Gastroesophageal sphincter (tissue), 3 donors: ENCODE measurements around the gene FRMD1.

Source experiments
- CTCF ChIP-seq, 4 experiments: fragments of 200-600 bp in 2 of 4; fragments of 450-650 bp in 2 of 4; sonication (generic) in 1 of 4; IDR thresholded peaks; one replicate each; pipeline ENCODE4 v1.5.1; 2017 to 2019; ENCODE audit warnings: antibody characterized with exemption in 4 of 4, mild to moderate bottlenecking in 2 of 4, moderate library complexity in 2 of 4
- EP300 ChIP-seq: sonication (generic); formaldehyde crosslinking; IDR thresholded peaks from one replicate; pipeline ENCODE4 v1.6.1; 2017; ENCODE audit warnings: antibody characterized with exemption, mild to moderate bottlenecking
- POLR2A ChIP-seq, 2 donors: fragments of 450-650 bp; IDR thresholded peaks; one replicate each; pipeline ENCODE4 v1.6.1; 2017; ENCODE audit warnings: antibody characterized with exemption in 2 of 2, mild to moderate bottlenecking in 2 of 2, moderate library complexity in 1 of 2
- POLR2AphosphoS5 ChIP-seq: sonication (generic); formaldehyde crosslinking; IDR thresholded peaks from one replicate; pipeline ENCODE4 v1.6.1; 2017; ENCODE audit warnings: antibody characterized with exemption

GRCh38 chr6:168089186-168090063 is 10.4 kb upstream of the FRMD1 start:
- TF ChIP-seq CTCF (IDR thresholded peaks at IDR 0.05) (no peak), EP300 (no peak), POLR2A (IDR thresholded peaks at IDR 0.05) (no peak), POLR2AphosphoS5 (no peak)
